ENCODE results near the gene PIGB. TPM values are rescaled to one million over a fixed set of nuclear protein-coding genes. Genes with fewer than 3 reads are reported as not detected.

The PIGB gene
- total and polyA plus RNA-seq, 2 of the 4 experiments (the other 2 are of a cell fraction): 9.2 to 11.8 TPM

DNA sequence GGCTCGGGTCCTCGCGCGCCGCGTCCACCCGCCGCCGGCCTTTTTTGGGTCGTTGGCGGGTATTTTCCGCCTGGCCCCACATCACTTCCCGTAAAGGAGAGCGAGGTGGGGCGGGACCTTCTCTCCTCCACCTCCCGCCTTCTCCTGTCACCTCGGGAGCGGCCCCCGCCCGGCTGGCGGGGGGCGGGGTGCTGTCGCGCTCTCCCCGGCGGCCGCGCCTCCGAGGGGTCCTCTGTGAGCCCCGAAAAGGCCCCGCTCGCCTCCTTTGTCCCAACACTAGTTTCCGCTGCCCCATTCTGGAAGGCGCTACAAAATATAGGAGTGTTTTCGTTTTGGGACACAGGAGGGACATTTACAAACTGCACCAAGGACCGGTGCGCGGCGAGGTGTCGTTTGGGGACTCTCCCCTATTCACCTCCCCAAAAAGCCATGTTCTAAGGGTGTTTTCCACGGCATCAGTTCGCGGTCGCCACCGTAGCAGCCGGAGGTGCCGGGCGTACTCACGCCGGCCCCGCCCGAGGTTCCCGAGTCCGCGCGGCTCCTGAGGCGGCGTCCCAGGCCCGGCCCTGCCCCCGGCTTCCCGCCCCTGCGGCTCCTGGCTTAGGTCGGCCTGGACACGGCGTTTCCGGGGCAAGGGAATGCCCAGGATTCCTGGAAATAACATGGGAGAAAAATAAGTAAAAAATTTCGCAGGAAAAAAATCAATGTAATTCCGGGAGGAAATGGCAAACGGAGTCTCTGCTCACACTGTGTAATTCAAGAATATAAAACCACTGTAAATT, 29.1 kb upstream of the PIGB start, which contains the start of gene RAB27A:
Gene RAB27A, minus strand, starts transcription at position 68 of the 782 bp plus-strand sequence. CDS start 54,879 bp downstream, outside the sequence.
- H4K5ac ChIP-seq (ENCODE audit: low read depth, low read length): peak within 1 kb of the TSS; percentile 60
- H3K4me1 ChIP-seq (ENCODE audit: control insufficient read depth, insufficient read depth, low read length): no peaks in the 10 kb centered on the region
- peak within 1 kb of the TSS; percentile 96 for H3K56ac ChIP-seq (ENCODE audit: extremely low read depth, insufficient read depth, low read length)
- H2BK120ac ChIP-seq (ENCODE audit: low read depth, low read length): peak within 1 kb of the TSS; percentile 71
- H3K36me3 ChIP-seq (ENCODE audit: control insufficient read depth, insufficient read depth, low read length): no peaks in the 10 kb centered on the region
- H3K18ac ChIP-seq (ENCODE audit: low read depth, low read length): peak within 1 kb of the TSS; percentile 61
- H4K8ac ChIP-seq (ENCODE audit: low read depth in 2 of 2, low read length in 2 of 2): peak within 1 kb of the TSS; percentile 93 to 96
- H3K4me2 ChIP-seq (ENCODE audit: low read depth, low read length): peak within 1 kb of the TSS; percentile 98
- H2BK15ac ChIP-seq (ENCODE audit: low read depth, low read length): peak within 1 kb of the TSS; percentile 97; the same call in 1 of the 3 replicates
- DNase-seq (peak; percentile 16), ATAC-seq (ENCODE audit: low read depth) (peak; percentile 89)
- peak within 1 kb of the TSS; percentile 91 for H3K4ac ChIP-seq (ENCODE audit: low read depth, low read length)
- peak within 1 kb of the TSS; percentile 92 for H3K23ac ChIP-seq (ENCODE audit: low read depth, low read length)
- peak within 1 kb of the TSS; percentile 99 for H2AK9ac ChIP-seq (replicated peaks; ENCODE audit: low read depth, low read length, poor library complexity)
- peak within 1 kb of the TSS; percentile 94 for H3K14ac ChIP-seq (replicated peaks; ENCODE audit: low read depth, low read length)
- peak within 1 kb of the TSS; percentile 95 for H2AK5ac ChIP-seq (ENCODE audit: low read depth, low read length)
- H2BK20ac ChIP-seq (ENCODE audit: low read depth, low read length): peak within 1 kb of the TSS; percentile 72
- peak within 1 kb of the TSS; percentile 87 for H3K27ac ChIP-seq (ENCODE audit: insufficient read depth, low read length)
- H3K79me1 ChIP-seq (ENCODE audit: low read depth in 1 of 2, low read length in 2 of 2): peaks cover 0 to 17% of the 10 kb centered on the region in 2 experiments; a peak in 3 of 4 replicates
- H4K91ac ChIP-seq (ENCODE audit: insufficient read depth, low read depth, low read length): peak within 1 kb of the TSS; percentile 93
- H2AFZ ChIP-seq (replicated peaks; ENCODE audit: low read length, poor library complexity): peak within 1 kb of the TSS; percentile 97
- ChIA-PET CTCF (interaction anchor here (1.1 to 1.8 kb wide), 2 partner anchors 69 to 72 kb away, joined by 4 to 6 read pairs; no protein-coding TSS in a partner anchor), POLR2A (ENCODE audit: unreplicated experiment) (no interaction called here)
- peak within 1 kb of the TSS; percentile 69 for H2BK5ac ChIP-seq (ENCODE audit: low read depth, low read length, poor library complexity, severe bottlenecking)
- peak within 1 kb of the TSS; percentile 68 for H3K4me3 ChIP-seq (ENCODE audit: insufficient read depth, low read depth, low read length)
- no peaks in the 10 kb centered on the region for H3K9me1 ChIP-seq (ENCODE audit: insufficient read depth, low read length)
- dilution Hi-C loops (cut with HindIII; ENCODE audit: low sequenced_read_pairs, unreplicated experiment) (no loop called here), in situ Hi-C loops (cut with MboI; ENCODE audit: low sequenced_read_pairs) (loop anchor here (10.0 kb wide), 1 partner anchor 145 kb away; no protein-coding TSS in a partner anchor), intact Hi-C loops (cut with micrococcal nuclease) (loop anchor here (1.0 to 10.0 kb wide), 4 partner anchors 69 to 1205 kb away; no protein-coding TSS in a partner anchor)
- no peaks in the 10 kb centered on the region for H4K20me1 ChIP-seq (ENCODE audit: insufficient read depth, low read length)
- H3K27me3 ChIP-seq (ENCODE audit: control insufficient read depth, insufficient read depth, low read length): no peaks in the 10 kb centered on the region
- no CpG with 5 or more reads among the region's 69 CpGs for WGBS, 2 experiments (ENCODE audit: extremely low coverage in 2 of 2, insufficient read length in 1 of 2)
- no peaks in the 10 kb centered on the region for H3K9me3 ChIP-seq (ENCODE audit: control insufficient read depth, insufficient read depth, low read length)
- no TSS peak for BruUV-seq (replicated peaks)
- H3K9ac ChIP-seq (ENCODE audit: low read depth, low read length): peak within 1 kb of the TSS; percentile 95
- no peak for TF ChIP-seq SMC3 (IDR thresholded peaks at IDR 0.05; ENCODE audit: low read depth, low read length)
- TF ChIP-seq, protein P1, sequence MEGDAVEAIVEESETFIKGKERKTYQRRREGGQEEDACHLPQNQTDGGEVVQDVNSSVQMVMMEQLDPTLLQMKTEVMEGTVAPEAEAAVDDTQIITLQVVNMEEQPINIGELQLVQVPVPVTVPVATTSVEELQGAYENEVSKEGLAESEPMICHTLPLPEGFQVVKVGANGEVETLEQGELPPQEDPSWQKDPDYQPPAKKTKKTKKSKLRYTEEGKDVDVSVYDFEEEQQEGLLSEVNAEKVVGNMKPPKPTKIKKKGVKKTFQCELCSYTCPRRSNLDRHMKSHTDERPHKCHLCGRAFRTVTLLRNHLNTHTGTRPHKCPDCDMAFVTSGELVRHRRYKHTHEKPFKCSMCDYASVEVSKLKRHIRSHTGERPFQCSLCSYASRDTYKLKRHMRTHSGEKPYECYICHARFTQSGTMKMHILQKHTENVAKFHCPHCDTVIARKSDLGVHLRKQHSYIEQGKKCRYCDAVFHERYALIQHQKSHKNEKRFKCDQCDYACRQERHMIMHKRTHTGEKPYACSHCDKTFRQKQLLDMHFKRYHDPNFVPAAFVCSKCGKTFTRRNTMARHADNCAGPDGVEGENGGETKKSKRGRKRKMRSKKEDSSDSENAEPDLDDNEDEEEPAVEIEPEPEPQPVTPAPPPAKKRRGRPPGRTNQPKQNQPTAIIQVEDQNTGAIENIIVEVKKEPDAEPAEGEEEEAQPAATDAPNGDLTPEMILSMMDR (conservative IDR thresholded peaks at IDR 0.05; ENCODE audit: low read depth, low read length): no peak
- no peak for TF ChIP-seq RFX5 (IDR thresholded peaks at IDR 0.05; ENCODE audit: low read depth, low read length)
- TF ChIP-seq MXI1 (IDR thresholded peaks at IDR 0.05; ENCODE audit: borderline replicate concordance, low read depth, low read length): no peak
- no peak for TF ChIP-seq NFE2L2 (IDR thresholded peaks at IDR 0.05; ENCODE audit: low read depth, low read length)
- no peak for TF ChIP-seq FOS (IDR thresholded peaks at IDR 0.05; ENCODE audit: low read depth, low read length)
- TF ChIP-seq MAZ (IDR thresholded peaks at IDR 0.05; ENCODE audit: borderline replicate concordance, low read depth, low read length): peak; percentile 63; the same call in 1 of the 2 replicates
- TF ChIP-seq CEBPB (IDR thresholded peaks at IDR 0.05; ENCODE audit: low read depth, low read length): no peak
- TF ChIP-seq, protein P2, sequence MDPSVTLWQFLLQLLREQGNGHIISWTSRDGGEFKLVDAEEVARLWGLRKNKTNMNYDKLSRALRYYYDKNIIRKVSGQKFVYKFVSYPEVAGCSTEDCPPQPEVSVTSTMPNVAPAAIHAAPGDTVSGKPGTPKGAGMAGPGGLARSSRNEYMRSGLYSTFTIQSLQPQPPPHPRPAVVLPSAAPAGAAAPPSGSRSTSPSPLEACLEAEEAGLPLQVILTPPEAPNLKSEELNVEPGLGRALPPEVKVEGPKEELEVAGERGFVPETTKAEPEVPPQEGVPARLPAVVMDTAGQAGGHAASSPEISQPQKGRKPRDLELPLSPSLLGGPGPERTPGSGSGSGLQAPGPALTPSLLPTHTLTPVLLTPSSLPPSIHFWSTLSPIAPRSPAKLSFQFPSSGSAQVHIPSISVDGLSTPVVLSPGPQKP (IDR thresholded peaks at IDR 0.05; ENCODE audit: borderline replicate concordance, low read depth, low read length): no peak
- TF ChIP-seq BHLHE40 (IDR thresholded peaks at IDR 0.05; ENCODE audit: low read depth, low read length): no peak; the same call in 1 of the 2 replicates
- no peak for TF ChIP-seq RAD21 (IDR thresholded peaks at IDR 0.05; ENCODE audit: low read length)
- no peak for TF ChIP-seq RCOR1 (IDR thresholded peaks at IDR 0.05; ENCODE audit: insufficient replicate concordance, low read length)
- no peak for TF ChIP-seq CHD1 (IDR thresholded peaks at IDR 0.05; ENCODE audit: low read depth, low read length)

All from IMR-90 (cell line).